Measurements from ENCODE around the gene CHD2. TPM values are rescaled to one million over a fixed set of nuclear protein-coding genes. Genes with fewer than 3 reads are reported as not detected.
A peak's percentile ranks its signal among the peaks of the same experiment; 100 is the strongest.

CHD2 gene
- total and polyA plus RNA-seq, 4 donors: 39.4 to 547 (median 76.3) TPM

DNA sequence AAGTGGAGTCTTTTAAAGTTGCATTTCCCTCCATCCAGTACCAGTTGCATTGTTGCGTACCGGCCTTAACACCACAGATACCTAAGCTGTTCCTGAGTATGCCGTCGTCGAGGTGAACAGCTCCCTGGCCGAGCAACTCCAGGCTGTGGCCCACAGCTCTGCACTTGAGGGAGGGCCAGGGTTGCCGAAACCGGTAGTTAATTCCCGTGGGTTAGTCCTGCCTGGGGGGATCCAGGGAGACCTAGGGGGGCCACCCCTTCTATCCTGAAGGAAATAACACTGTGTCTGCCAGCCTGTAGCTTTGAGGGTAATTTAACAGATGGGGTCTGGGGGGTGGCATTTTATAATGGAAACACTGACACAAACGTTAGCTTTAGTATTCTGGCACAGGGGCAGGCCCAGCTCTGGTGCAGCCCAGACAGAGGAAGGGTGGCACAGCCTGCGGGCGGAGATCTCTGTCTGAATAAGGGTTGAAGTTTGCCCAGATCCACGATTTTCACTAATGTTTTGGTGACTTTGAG, 128.0 kb downstream of the CHD2 start:
- DNase-seq (no peak), ATAC-seq (ENCODE audit: insufficient read depth, low FRiP score) (no peak)
- Histone ChIP-seq H3K27me3 (ENCODE audit: control insufficient read depth in 3 of 3, insufficient read depth in 3 of 3, low read length in 2 of 3) (no peaks in the 10 kb centered on the region), H3K4me3 (no peak overlapping the region), H3K9ac (ENCODE audit: insufficient read depth in 1 of 2, low read length in 2 of 2) (peak overlapping the region; percentile 7 to 58), H3K9me3 (ENCODE audit: control insufficient read depth in 4 of 4, insufficient read depth in 3 of 4, low read length in 3 of 4) (peaks cover 0 to 6% (median 0%) of the 10 kb centered on the region in 4 donors), H3K27ac (ENCODE audit: low read depth in 1 of 2, low read length in 1 of 2) (peak overlapping the region; percentile 58 to 66), H3K4me1 (ENCODE audit: control insufficient read depth in 5 of 5, insufficient read depth in 5 of 5, low read length in 5 of 5) (peaks cover 8 to 28% (median 15%) of the 10 kb centered on the region in 5 donors), H3K36me3 (ENCODE audit: control insufficient read depth in 4 of 4, insufficient read depth in 4 of 4, low read length in 4 of 4) (peaks cover 6 to 40% (median 31%) of the 10 kb centered on the region in 4 donors)
- 54 to 73% methylated on average over 13 of the region's 13 CpGs for WGBS, 2 donors
- no peak for TF ChIP-seq CTCF (IDR thresholded peaks at IDR 0.05; ENCODE audit: control extremely low read depth, extremely low read depth)

GRCh38 chr15:93028632-93029213, 128.6 kb downstream of the CHD2 start:
- 26 to 32% methylated on average over 21 of the region's 21 CpGs for WGBS, 2 donors
- peaks cover 8 to 28% (median 15%) of the 10 kb centered on the region in 5 donors for H3K4me1 ChIP-seq (ENCODE audit: control insufficient read depth in 5 of 5, insufficient read depth in 5 of 5, low read length in 5 of 5)
- peaks cover 6 to 34% (median 29%) of the 10 kb centered on the region in 4 donors for H3K36me3 ChIP-seq (ENCODE audit: control insufficient read depth in 4 of 4, insufficient read depth in 4 of 4, low read length in 4 of 4)
- no peak overlapping the region for H3K4me3 ChIP-seq
- H3K9ac ChIP-seq (ENCODE audit: insufficient read depth in 1 of 2, low read length in 2 of 2): peak overlapping the region in 1 of 2 donors; percentile 58
- H3K9me3 ChIP-seq (ENCODE audit: control insufficient read depth in 4 of 4, insufficient read depth in 3 of 4, low read length in 3 of 4): peaks cover 0 to 6% (median 0%) of the 10 kb centered on the region in 4 donors
- peak; percentile 53 to 77 (median 68) for DNase-seq
- peak overlapping the region; percentile 58 to 81 for H3K27ac ChIP-seq (ENCODE audit: low read depth in 1 of 2, low read length in 1 of 2)
- H3K27me3 ChIP-seq (ENCODE audit: control insufficient read depth in 3 of 3, insufficient read depth in 3 of 3, low read length in 2 of 3): no peaks in the 10 kb centered on the region
- TF ChIP-seq CTCF (IDR thresholded peaks at IDR 0.05; ENCODE audit: control extremely low read depth, extremely low read depth): no peak
- peak; percentile 67 for ATAC-seq (ENCODE audit: insufficient read depth, low FRiP score)

DNA sequence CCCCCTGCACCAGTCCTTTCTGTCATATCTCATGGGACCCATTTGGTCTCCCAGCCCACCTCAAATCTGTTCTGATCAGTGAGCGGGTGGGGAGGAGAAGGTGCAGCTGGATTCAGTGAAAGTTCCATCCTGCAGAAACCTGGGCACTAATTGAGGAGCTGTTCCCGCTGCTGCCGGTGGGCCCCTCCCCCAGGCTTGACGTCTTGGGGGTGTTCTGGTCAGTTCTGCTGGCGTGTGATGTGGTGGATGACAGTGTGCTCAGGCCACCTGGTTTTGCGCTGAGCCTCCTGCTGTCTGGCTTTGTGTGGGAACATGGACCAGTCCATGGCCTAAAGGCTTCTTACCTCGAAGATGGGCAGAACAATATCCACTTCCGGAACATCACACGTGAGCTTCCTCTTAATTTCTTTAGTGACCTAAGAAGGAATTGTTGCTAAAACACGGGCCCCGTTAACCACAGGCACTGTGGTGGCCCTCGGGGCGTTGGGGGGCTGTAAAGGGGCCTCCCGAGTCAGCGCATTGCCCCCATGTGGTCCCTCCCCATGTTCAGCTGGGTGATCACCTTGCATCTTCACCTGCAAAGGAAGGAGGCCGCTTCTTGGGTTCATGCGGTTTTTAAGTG, 129.2 kb downstream of the CHD2 start:
- Histone ChIP-seq H3K36me3 (ENCODE audit: control insufficient read depth in 4 of 4, insufficient read depth in 4 of 4, low read length in 4 of 4) (peaks cover 3 to 29% (median 28%) of the 10 kb centered on the region in 4 donors), H3K4me1 (ENCODE audit: control insufficient read depth in 5 of 5, insufficient read depth in 5 of 5, low read length in 5 of 5) (peaks cover 8 to 28% (median 15%) of the 10 kb centered on the region in 5 donors), H3K4me3 (no peak overlapping the region), H3K27ac (ENCODE audit: low read depth in 1 of 2, low read length in 1 of 2) (peak overlapping the region; percentile 58 to 81), H3K9me3 (ENCODE audit: control insufficient read depth in 4 of 4, insufficient read depth in 3 of 4, low read length in 3 of 4) (peaks cover 0 to 6% (median 0%) of the 10 kb centered on the region in 4 donors), H3K9ac (ENCODE audit: insufficient read depth in 1 of 2, low read length in 2 of 2) (no peak overlapping the region), H3K27me3 (ENCODE audit: control insufficient read depth in 3 of 3, insufficient read depth in 3 of 3, low read length in 2 of 3) (no peaks in the 10 kb centered on the region)
- TF ChIP-seq CTCF (IDR thresholded peaks at IDR 0.05; ENCODE audit: control extremely low read depth, extremely low read depth): no peak
- WGBS, 2 donors: 39 to 58% methylated on average over 17 of the region's 17 CpGs
- DNase-seq (no peak), ATAC-seq (ENCODE audit: insufficient read depth, low FRiP score) (no peak)
